Suppressor macrophage treated with lipopolysaccharide for 4 hours (primary cell): ENCODE data around the gene BHLHE41.

Experiments
- DNase-seq: peaks from one replicate; pipeline ENCODE4 v3.0.0-alpha.2; 2020

Gene BHLHE41

DNA sequence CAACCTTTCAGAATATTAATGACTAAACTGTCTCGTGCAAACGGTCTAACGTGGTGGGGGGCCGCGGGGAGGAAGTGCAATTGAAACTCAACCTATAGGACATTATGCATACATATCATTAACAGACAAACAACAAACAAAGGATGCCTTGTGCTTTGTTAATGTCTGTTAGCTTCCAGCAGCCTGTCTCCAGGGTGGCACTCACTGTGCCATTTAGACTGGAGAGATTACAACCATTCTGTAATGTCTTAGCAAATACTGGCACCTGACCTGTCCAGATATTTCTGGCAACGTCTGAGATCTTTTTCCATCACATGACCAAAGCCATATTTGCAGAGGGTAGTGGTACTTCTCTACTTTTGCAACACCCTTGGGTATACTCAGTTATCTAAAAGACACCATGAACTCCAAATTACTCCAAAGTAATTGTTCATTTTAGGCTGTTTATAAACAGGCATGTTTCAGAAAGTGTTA, 11.6 kb downstream of the BHLHE41 start:
- peak; percentile 23 for DNase-seq

DNA sequence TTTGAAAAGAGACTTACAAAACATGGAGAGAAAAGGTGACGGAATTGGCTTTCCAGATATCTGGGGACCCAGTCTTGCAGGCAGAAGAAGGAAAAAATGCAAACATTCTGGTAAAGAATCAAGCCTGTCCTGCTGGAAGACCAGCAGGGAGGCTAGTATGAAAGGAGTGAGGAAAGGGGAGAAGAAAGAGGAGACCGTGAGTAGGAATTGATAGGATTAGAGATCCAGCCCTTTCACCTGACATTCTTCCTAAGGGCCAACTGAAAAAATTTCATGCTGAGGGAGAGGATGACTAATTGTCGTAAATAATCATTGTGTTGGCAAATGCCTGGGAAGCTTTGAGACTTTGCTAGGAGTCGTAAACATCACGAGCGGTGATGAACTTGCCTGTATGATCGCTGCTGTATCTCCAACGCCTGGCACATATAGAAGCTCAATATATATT, 12.1 kb downstream of the BHLHE41 start:
- DNase-seq, result no peak

DNA sequence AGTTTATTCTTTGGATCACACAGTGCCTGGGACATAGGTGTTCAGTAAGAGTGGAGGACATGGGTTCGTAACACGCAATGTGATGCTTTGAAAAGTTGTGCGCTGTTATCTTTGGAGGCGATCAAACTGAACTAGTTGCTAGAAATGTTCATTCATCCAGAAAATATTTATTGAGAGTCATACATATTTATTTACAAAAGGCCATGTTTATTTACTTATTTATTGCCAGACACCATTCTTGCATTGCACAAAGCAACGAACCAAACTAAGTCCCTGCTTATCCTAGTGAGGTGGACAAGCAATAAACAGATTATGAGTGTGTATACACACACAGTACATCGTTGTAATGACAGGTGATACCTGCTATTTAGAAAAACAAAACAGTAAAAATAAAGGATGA, 12.6 kb downstream of the BHLHE41 start:
- DNase-seq, result no peak

DNA sequence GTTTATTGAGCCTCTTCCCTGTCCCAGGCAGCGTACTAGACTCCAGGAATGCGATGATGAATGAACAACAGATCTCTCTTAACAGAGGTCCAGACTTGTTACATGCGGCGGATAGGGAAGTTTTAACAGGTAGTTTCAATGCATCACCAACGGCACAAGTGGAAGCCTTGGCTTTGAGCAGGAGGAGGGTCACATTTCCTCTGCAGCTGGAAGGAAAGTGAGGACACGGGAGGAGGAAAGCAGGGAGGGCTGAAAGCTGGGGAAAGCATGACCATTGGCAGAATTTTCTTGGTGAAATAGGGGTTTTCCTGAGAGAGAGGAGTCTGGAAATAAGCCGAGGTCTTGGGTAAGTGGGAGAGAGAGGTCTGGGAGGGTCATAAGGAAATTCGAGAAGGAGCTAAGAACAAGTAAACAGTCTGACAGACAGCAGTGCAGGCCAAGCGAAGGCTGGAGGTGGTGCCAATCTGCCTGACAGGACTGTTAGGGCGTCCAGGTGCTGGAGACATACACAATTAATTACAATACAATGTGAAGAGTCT, 15.4 kb downstream of the BHLHE41 start:
- DNase-seq, result no peak

DNA sequence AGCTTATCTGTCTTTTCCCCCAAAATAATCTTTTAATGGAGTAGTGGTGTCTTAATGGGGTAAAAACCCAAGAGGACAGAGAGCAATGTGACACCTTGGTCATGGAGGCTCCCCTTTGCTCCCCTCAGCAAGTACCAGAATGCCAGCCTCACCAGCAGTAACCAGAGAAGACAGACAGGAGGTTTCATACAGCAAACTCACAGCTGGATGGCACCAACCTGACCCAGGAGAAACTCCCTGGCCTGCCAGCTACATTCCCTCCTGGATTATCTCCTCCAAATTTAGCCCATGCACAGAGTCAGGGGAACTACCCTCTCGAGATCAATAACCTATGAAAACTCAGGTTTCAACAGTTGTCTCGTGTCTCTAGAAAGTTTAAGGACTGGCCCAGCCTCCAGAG, 15.9 kb downstream of the BHLHE41 start:
- DNase-seq, result no peak

DNA sequence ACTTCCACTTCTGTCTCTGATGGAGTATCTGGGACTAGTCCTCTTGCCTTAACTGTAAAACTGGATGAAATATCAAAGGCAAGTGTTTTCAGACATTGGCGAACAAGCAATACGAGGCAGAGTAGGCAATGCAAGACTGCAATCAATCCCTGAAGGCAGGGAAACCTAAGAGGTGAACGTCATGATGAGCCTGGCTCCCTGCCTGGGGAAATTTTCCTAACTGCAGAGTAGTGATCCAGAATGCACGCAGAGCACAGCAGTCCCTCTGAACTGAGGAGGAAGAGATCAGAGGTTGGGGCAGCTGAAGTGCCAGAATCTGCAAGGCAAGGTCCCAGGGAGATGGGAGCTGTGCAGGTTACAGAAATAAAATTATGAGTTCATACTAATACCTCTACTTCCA, 18.5 kb downstream of the BHLHE41 start:
- no peak for DNase-seq

DNA sequence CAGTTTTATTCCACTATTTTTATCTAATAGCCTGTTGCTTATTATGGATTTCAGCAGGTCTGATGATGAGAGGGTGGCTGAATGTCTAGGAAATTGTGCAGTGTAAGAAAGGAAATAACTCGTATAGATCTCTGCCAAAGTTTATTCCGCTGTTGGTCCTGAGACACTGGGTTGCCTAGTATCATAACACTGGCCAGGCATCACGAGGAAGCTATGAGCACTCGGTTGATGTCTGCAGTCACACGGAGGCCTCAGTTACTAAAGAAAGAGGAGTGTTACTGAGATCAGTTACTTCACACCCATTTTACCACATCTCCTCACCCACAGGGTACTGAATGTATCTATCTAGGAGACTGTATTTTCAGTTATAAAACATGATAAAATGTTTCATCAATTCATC, 21.9 kb downstream of the BHLHE41 start:
- peak; percentile 23 for DNase-seq

DNA sequence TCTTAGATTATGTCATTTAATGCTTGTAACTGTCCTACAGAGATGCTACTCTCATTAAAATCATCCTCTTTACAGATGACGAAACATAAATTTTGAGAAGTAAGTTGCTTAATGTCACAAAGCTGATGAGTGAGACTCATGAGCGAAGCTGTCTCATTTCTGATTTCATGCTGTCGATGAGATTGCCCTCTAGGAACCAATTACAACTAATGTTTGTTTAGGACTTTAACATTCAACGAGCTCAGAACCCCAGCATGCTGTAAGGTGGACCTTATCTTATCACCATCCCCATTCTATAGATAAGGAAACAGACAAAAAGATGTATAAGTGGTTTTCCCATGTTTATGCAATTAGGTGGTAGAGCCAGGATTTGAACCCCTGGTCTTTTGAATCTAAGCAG, 23.1 kb downstream of the BHLHE41 start:
- DNase-seq, result peak; percentile 58

DNA sequence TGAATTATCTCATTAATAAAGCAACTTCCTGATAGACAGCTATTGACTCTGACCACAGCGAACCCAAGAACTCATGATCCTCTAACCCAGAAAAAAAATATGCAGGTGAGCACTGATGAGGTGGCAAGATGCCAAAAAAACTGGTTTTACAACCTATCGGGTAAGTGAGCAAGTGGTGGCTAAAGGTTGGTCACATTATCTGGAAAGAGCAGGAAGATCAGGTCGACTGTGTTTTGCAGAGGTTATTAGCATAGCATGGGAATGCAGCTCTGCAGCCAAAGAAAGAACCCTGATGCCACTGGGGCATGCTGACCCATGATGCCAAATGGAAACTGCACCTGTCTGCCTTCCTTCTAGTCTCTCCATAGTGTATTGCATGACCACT, 23.5 kb downstream of the BHLHE41 start:
- DNase-seq, result no peak

DNA sequence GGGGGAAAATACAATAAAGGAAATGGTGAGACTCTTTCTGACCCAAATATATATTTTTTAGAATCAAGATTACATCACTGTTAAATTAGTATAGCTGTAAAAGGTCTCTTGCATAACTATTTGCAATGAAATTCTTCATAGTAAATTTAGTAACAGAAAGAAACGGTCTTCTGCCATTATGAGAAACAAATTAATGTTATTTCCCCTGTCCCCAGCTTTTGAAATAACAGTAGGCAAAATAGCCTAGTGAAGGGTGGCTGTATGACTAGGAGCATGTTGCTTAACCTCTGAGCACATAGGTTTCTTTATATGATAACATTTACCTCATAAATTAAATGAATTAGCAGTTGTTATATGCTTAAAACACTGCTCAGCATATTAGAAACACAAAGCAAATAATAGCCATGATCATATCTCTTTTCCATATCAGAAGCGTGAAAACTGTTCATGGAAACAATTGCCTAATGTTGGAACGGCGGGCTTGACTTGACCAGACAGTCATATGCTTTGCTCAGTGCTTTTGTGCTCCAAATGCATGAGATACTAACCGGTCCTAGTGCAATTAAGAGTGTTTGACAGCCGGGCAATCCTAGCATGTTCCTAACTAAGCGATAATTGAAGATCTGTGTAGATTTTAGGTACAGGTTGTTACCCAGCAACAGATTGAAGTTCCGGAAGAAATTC, 24.0 kb downstream of the BHLHE41 start:
- DNase-seq, result peak; percentile 40

DNA sequence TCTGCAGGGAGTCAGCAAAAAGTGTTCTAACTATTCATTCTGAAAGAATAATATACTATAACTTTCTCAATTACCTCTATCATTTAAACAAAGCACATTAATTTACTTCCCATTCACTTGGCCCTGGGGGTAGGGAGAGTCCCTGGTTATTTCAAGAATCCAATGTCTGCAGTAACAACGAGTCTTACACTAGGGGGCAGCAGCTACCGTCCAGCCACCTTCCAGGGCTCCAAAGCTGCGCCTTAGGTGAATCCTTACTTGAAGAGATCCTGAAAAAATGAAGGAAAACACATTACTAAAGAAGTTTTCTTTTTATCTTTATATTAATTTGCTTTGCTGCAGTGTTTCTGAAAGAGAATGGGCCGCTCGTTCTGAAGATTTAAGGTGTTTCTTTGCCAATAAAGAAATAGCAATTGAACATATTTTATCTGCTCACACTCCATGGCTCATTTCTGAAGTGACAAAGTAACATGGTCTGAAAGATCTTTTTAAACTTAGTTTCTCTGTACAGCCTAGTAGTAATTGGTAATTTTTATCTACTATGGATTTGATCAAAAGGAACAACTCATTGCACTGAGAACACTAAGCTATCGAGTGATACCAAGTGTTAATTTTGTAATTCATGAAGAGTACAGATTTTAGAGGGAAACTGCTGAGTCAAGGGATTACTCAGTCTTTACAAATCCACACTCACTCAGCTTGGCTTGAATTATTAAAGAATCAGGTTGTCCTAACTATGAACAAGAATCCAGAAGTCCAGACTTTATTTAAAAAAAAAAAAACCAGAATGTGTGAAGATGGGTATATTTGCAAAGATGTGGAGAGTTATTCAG, 27.6 kb downstream of the BHLHE41 start:
- peak; percentile 82 for DNase-seq

DNA sequence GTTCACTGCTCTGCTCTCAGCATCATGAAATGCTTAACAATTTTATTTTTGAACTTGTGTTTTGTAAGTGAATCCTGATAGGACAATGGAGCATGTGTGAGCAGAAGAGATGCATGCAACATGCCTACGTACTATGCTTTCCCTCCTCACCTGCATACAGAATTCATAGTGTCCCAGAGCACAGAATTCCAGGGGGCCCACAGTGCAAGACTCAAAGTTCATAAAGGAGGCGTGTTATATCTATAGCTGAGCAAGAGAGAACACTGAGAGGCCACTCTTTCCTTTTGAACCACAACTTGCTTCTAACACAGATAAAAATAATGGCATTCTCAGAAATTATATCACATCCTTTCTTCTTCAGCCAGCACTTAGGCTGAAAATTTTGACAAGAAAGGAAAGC, 28.8 kb downstream of the BHLHE41 start:
- no peak for DNase-seq

DNA sequence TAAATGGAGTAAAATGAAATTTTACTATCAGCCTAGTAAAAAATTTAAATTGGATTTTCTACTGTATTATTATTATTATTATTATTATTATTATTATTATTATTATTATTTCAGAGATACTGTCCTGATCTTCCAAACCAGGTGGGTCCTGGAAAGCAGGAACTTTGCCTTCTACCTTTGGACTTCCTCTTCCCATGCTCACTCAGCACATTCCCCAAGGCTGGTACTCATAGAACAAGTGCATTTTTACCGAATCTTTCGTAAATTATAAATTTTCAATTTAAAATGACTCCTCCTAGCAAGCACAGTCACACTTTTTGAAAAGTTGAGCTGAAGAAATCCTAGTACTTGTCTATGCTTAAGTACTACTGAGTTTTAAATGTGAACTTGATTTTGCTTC, 29.7 kb downstream of the BHLHE41 start:
- DNase-seq, result no peak

DNA sequence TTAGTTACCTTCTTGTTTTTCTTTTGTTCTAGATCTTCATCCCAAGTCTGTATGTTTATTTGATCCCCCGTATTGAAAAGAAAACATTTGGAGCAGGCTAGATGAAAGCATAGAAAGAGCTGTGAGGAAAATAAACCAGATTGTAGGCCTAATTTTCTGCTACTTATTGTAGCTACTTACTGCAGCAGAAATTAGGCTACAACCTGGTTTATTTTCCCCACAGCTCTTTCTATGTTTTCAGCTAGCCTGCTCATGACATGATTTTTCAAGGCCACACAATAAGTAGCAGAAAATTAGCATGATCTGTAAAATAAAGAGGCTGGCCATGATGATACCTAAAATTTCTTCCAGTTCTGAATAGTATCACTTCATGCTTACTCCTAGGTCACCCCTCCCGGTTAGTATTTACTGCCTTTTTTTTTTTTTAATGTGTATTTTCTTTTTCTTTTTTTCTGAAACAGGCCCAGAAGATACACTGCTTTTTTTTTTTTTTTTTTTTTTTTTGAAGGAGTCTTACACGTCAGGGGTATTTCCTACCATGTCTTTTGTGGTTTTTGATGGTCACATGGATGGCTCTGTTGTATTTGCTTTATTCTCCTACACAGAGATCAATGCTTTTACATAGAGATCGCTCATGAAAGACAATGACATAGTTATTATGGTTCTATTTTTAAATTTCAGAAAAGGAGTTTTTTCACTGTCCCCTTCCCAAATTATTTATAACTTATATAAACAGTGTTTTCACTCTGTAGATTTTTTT, 32.3 kb downstream of the BHLHE41 start:
- DNase-seq, result no peak

DNA sequence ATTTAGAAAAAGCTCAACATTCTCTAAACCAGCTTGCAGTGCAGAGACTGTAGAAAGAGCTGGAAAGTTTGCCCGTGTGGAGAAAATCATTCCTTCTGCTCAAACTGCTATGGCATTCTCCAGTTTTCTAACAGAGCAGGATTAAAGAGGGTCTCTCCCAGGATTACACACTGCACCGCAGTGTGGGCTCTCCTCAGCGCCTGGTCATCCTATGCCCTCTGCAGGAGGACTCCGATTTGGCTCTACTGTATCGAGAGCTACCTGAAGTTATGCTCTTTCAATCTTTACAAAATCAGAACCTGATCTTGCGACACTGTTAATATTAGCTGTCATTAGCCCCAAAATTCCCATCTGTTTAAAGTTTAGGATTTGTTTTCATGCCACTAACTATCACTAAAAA, 33.0 kb downstream of the BHLHE41 start:
- DNase-seq, result no peak

DNA sequence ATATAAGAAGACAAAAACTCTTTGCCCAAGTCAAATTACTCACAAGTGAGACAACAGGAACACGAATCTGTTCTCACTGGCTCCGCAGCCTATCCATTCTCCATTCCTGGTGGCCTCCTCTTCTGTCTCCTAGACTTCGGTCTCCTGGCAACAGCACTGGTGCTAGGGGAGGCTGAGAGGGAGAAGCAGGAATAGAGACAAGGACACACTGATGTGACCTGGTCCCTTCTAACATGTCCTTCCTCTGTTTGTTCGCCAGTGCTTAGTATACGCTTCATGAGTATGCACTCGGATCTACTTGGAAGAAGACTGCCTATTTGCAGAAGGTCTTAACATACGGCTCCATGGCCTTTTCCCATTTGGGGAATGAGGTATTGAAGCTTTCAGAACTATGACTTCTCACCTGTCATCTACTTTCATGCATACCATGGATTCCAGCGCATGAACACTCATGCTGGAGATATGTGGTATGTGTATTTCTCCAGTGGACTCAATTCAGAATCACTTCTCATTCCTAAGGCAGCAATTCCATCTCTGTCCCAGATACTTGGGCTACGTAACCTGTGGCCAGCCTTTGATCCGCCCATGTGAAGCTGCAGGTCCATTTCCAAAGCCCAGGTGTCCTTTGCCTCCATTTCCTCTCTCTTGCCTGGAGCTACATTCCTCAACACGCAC, 33.9 kb downstream of the BHLHE41 start:
- no peak for DNase-seq

DNA sequence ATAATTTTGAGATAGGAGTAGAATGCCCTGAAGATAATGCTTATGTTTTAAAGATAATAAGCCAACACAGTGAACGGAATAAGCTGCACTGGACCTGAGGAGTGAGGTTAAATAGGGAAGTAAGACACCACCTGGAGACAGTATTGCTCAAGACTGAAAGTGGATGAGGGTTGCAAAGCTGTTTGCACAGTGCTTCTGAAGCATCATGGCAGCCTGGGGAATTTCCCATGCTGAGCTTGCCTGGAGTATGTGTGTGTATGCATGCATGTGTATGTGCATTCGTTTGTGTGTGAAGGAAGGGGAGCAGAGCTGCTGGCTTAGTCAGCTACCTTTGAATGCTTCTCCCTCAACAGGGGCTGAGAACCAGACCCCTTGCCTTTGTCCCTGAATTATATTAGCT, 35.8 kb downstream of the BHLHE41 start:
- DNase-seq, result no peak

DNA sequence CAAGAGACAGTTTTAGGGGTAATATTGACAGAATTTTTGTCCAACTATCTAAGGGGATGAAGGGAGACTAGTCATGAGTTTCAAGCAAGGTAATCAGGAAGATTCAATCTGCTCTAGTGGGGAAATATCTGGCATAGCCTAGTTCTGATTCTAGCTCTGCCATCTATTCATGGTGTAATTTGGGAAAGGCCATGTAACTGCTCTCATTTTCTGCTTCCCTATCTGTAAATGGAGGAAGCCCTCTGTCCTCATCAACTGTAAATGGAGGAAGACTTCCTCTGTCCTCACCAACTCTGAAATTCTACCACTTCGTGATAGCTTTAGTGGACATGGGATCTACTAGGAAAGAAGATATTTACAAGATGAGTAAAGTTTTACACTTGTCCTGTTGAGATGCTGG, 37.9 kb downstream of the BHLHE41 start:
- DNase-seq, result peak; percentile 56

DNA sequence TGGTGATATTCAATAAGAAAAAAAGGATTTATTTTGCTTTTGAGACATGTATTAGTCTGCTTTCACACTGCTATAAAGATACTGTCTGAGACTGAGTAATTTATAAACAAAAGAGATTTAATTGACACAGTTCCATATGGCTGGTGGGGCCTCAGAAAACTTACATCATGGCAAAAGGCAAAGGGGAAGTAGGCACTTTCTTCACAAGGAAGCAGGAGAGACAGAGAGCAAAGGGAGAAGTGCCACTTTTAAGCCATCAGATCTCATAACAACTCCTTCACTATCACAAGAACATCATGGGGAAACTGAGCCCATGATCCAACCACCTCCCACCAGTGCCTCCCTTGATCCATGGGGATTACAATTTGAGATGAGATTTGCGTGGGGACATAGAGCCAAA, 43.9 kb downstream of the BHLHE41 start:
- peak; percentile 63 for DNase-seq

DNA sequence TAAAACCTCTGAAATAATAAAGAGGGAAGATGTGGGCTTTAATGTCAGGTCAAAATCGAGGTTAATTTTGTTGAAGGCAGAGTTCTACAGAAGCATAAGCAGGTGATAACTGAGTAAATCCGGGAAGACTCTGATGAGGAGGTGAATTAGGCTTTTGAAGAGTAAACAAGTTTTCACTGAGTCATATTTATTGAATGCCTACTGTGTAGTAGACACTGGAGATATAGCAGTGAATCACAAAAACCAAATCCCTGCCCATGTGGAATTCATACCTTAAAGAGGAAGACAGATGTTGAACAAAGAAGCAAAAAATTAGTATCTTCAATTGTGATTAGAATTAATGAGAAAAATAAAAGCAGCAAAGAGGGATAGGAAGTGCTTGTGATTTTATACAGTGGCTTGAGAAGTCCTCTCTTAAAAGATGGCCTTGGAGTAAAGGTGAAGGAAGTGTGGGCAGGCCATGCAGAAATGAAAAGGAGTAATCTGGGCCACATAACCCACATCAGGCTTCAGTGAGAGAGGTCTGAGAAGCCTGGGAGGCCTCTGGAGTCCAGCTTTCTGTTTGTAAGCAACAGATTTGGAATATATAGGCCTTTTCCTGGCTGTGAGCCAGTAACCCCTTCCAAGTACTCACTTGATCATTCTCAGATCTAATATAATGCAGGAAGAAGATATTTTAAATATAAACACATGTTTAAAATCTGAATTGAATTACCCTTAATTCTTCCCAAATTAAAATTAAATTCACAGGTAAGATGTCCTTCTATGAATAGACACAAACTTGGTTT, 46.7 kb downstream of the BHLHE41 start:
- no peak for DNase-seq
